Measurements from ENCODE around the gene CCDC141.

DNA sequence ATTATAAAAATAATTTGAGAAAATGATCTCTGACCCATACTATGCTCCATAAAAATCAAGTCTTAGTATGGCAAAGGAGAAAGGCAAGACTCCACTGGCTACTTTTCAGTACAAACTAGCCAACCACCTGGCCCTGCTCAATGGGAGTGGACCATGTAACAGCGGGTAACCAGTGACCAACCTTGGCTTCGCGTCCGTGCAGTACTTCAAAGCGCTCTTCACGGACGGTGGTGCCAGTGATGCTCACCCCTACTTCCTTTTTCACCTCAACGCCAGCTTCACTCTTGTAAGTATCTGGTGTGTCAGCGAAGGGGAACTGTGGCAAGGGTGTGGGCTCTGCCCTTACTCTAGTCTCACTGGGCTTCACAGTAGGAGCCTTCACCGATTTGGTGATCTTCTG lies 266.0 kb downstream of the CCDC141 start:
- TF ChIP-seq, protein P1, sequence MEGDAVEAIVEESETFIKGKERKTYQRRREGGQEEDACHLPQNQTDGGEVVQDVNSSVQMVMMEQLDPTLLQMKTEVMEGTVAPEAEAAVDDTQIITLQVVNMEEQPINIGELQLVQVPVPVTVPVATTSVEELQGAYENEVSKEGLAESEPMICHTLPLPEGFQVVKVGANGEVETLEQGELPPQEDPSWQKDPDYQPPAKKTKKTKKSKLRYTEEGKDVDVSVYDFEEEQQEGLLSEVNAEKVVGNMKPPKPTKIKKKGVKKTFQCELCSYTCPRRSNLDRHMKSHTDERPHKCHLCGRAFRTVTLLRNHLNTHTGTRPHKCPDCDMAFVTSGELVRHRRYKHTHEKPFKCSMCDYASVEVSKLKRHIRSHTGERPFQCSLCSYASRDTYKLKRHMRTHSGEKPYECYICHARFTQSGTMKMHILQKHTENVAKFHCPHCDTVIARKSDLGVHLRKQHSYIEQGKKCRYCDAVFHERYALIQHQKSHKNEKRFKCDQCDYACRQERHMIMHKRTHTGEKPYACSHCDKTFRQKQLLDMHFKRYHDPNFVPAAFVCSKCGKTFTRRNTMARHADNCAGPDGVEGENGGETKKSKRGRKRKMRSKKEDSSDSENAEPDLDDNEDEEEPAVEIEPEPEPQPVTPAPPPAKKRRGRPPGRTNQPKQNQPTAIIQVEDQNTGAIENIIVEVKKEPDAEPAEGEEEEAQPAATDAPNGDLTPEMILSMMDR (IDR thresholded peaks at IDR 0.05) = no peak
- TF ChIP-seq POLR2A (IDR thresholded peaks at IDR 0.05) = no peak
- no peak for TF ChIP-seq POLR2AphosphoS5 (IDR thresholded peaks at IDR 0.05)
